Glomerular visceral epithelial cell (primary cell): ENCODE data around the gene HLCS.

Source experiments
- DNase-seq: peaks from one replicate; pipeline ENCODE4 v3.0.0-alpha.2; 2016; ENCODE audit errors: extremely low spot score

HLCS gene

DNA sequence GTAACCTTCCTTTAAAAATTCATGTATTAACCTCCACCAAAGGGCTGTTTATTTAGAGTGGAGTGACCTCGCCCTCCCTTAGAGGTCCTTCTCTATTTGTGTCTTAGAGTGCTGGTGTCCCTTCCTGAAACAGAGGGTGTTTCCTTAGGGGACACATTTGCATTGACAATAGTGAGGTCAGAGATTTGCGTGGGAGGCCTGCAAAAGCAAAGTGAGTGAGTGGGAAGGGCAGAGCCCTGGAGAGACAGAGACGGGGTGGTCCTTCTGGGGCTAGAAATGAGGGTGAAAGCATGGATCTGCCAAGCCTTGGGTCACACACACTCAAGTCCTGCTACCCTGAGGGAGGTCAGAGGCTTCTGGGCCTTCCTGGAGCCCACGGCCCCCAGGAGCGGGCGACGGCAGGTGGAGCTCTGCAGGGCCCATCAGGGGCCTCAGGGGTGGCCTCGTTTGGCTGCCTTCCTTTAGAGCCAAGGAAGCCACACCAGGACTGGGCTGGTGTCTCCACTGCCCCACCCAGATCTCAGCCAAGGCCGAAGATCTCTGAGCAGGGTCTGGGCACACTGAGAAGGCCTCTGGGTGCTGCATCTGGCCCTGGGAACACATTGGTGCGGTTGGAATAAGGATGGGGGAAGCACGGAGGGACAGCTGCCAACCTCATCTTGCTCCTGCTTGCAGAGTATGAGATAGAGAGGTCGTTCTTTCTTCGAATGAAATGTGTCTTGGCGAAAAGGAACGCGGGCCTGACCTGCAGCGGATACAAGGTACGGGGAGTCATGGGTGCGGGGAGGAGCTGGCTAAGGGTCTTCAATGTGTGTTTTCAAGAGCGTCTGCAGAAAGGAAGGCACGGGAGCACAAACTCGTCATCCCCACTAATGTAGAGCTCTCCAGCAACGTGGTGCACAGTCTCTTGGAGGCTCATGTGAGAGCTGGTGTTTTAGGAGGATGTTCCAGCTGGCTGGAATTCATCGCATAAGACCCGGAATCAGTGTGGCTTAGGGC, 243.8 kb downstream of the HLCS start:
- DNase-seq: no peak

DNA sequence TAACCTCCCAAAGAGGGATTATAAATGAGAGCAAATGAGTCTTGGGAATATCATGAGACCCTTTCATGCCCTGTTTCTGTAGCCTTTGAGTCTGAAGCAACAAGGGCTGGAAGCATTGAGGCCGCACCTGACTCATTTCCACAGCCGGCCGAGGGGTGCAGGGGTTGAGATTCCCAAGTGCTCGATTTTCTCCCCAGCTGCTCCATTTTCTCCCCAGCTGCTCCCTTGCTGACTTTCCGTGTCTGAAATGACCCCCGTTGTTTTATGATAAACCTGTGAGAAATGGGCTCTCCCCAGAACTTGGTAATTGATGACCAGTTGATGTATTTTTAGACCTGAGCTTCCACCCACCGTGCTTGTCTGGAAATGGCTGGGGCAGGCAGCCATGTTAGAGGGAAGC, 244.7 kb downstream of the HLCS start:
- DNase-seq: no peak

DNA sequence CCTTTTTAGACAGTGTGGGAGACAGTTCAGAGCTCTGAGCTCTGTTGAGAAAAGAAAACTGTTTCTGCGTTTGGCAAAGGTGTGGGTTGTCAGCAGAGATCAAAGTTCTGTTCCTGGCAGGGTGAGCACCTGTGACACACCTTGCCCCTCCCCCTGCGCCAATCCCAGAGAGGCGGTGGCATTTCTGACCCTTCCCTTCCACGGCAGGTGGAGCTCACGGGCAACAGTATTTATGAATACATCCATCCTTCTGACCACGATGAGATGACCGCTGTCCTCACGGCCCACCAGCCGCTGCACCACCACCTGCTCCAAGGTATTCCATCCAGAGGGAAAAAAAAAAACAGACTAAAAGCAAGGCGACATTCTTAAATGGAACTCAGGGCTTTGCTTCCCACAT, 246.9 kb downstream of the HLCS start:
- DNase-seq: no peak

DNA sequence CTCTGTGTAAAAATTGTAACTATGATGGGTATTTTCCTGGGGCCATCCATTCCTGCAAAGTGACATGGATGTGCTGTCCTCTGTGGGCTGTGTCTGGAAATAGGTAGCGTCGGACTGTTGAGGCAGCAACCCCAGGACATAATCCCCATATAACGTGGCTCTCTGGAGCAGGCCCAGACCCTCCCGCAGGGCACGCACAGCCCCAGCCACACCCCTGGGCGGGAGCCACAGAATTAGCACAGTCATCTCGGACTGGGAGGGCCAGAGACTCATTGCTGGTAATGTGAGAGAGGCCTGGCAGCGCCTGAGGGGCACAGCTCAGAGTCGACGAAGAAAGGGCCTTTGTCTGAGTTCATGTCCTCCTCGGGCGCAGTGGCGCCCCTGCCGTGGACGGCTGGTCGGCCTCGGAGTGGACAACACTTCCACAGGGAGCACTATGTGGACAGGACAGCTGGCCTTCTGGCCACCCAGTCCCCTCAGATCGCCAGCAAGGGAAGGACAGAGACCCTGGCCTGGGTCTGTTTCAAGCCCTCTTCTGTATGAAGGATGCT, 247.4 kb downstream of the HLCS start:
- DNase-seq: no peak

DNA sequence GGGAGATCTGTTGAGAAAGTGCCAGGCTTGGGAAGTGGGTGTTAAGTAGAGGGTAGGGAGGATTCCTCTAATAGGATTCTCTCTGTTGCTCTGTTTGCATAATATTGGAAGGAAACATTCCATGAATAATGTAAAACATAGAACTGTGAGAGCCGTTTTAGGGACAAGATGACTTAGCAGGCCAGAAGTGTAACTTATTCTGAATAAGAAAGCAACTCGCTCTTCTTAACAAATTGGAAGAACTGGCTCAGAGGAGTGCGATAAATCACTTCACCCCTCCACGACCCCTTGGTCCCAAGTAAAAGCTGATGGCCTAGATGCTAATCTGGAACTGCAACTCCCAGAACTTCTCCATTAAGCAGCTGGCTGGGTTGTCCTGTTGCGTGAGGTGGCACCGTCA, 248.5 kb downstream of the HLCS start:
- no peak for DNase-seq

DNA sequence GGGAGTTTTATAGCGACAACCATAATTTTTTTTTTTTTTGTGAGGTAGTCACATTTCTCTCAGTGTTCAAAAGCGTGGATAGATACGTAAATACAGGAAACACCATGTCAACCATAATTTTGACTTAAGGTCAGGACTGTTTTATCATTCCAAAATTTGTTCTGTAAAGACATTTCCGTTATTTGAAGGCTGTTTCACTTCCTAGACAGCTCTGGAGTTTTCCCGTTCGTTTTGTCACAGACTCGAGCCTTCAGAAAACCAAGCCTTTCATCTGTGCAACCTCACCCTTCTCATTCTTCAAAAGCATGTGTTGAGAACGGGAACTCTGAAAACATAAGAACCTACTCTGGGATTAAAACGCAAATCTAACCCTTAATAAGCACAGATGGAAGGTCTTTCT, 249.6 kb downstream of the HLCS start:
- DNase-seq: no peak

DNA sequence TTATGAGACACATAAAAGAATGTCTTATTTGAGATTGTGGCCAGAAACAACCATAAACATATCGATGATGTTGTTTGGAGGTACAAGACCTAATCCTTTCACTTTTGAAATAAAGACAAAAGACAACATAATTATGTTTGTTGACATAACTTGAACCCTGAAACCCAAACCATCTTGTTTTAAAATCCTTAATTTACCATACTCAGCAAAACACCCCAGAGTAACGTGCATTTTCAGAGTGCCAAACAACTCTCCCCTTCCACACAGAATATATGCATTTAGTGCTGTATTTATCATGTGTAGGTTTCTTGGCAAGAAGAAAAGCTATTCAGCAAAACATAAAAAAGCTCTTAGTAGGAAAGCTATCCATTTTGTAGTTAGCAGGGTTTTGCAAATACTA, 250.1 kb downstream of the HLCS start:
- no peak for DNase-seq

DNA sequence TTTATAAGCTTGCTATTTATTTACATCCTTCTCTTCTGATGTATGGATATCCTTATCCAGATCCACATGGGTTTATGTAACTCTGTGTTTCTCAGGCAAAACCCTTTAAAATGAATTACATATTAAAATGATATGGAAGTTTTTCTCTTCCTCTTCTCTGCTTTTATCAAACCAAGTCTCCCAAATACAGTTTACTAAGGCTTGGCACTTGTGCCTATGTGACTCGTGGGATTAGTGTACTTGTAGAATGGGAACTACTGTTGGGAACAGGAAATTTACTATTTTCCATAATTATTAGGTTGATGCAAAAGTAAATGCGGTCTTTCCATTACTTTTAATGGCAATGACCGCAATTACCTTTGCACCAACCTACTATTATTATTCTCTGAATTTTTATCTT, 252.7 kb downstream of the HLCS start:
- no peak for DNase-seq

DNA sequence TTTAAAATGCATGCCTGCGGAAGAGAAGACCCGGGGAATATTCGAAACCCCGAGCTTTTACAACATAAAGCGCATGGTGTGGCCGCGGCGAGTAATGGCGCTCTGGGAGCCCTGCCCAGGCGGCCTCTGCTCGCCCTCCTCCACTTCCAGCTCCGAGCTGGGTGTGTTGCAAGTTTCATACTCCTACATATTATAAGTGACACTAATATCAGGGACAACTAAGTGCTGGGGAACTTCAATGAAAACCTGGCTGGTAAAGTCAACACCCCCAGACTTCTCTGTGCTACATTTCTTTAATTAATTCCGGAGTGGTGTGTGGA, 255.8 kb downstream of the HLCS start:
- DNase-seq: no peak

DNA sequence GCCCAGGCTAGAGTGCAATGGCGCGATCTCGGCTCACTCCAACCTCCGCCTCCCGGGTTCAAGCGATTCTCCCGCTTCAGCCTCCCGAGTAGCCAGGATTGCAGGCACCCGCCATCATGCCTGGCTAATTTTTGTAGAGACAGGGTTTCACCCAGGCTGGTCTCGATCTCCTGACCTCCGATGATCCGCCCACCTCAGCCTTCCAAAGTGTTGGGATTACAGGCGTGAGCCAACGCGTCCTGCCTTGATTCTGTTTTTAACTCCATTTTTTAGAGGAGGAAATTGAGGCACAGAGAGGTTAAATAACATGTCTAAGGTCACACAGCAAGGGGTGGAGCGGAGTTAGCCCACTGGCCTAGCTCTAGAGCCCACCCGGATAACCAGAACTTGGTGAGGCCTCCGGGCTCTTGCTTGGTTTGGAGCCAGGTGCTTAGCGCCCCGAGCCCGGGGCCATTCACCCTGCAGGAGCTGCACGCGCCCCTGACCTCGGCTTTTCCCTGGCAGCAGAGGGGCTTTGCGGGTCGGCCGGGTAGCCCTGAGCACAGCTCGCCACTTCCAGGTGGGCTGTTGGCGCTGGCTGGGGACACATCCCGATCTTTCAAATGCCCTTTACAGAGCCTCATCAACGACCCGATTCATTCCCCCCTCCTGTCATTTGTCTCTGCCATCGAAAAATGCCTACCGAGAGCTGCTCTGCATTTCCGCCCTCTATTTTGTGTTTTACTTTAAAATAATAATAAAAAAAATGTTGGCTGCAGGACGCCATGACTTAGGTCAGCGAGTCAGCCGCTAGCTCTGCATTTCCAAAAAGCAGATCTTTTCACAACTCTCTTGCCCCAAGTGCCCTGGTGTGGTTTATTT, 256.4 kb downstream of the HLCS start:
- DNase-seq: no peak

DNA sequence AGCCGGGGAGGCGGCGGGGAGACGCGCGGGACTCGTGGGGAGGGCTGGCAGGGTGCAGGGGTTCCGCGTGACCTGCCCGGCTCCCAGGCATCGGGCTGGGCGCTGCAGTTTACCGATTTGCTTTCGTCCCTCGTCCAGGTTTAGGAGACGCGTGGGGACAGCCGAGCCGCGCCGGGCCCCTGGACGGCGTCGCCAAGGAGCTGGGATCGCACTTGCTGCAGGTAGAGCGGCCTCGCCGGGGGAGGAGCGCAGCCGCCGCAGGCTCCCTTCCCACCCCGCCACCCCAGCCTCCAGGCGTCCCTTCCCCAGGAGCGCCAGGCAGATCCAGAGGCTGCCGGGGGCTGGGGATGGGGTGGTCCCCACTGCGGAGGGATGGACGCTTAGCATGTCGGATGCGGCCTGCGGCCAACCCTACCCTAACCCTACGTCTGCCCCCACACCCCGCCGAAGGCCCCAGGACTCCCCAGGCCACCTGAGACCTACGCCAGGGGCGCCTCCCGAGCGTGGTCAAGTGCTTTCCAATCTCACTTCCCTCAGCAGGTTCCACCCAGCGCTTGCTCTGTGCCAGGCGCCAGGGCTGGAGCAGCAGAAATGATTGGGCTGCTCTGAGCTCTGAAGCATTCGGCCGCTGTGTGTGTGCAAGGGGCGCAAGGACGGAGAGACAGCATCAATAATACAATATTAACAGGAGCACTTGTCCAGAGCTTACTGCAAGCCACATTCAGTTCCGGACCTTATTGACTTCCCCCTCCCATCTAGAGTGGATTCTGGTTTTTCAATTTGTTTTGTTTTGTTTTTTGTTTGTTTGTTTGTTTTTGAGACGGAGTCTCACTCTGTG, 257.2 kb downstream of the HLCS start:
- no peak for DNase-seq

DNA sequence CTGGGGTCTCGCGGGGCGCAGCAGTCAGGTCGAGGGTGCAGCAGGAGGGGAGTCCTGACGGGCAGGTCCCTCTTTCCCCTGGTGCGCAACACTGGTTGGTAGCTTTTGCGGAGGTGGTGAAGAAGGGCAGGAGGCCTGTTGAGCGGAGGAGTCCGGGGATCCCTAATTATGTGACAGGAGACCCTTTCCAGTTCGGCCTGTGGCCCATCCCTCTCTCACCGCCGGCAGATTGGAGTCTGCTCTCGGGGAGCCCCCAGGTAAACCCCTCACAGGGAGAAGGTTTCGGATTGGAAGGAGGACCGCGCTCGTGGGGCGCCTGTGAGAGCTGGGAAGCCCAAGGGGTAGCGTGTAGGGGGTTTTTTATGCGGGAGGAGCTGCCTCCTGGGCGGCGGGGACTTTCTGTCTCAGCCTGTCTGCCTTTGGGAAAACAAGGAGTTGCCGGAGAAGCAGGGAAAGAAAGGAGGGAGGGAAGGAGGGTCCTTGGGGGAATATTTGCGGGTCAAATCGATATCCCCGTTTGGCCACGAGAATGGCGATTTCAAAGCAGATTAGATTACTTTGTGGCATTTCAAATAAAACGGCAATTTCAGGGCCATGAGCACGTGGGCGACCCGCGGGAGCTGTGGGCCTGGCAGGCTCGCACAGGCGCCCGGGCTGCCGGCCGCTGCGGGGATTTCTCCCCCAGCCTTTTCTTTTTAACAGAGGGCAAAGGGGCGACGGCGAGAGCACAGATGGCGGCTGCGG, 258.0 kb downstream of the HLCS start:
- no peak for DNase-seq

DNA sequence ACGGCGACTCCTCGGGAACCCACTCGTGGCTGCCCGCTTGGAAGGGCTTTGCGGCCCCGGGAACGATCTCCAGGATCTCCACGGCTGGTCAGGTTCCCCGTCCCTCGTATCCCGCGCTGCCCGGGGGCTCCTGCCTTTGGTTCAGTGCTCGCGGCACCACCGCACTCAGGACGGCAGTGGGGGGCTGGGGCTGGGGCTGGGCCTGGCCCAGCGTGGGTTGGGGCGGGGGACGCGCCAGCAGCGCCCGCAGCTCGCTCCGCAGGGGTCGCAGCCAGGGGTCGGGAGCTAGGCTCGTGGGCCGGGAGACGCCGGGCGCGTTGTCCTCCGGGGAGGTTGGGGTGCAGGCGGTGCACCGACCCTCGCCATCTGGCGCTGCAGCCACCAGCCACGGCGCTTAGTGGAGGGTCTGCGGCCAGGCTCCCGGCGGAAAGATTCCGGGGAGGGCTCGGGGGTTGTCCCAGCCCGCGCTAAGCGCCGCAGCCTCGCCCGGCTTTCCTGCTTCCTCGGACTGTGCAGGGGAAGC, 258.6 kb downstream of the HLCS start:
- no peak for DNase-seq

DNA sequence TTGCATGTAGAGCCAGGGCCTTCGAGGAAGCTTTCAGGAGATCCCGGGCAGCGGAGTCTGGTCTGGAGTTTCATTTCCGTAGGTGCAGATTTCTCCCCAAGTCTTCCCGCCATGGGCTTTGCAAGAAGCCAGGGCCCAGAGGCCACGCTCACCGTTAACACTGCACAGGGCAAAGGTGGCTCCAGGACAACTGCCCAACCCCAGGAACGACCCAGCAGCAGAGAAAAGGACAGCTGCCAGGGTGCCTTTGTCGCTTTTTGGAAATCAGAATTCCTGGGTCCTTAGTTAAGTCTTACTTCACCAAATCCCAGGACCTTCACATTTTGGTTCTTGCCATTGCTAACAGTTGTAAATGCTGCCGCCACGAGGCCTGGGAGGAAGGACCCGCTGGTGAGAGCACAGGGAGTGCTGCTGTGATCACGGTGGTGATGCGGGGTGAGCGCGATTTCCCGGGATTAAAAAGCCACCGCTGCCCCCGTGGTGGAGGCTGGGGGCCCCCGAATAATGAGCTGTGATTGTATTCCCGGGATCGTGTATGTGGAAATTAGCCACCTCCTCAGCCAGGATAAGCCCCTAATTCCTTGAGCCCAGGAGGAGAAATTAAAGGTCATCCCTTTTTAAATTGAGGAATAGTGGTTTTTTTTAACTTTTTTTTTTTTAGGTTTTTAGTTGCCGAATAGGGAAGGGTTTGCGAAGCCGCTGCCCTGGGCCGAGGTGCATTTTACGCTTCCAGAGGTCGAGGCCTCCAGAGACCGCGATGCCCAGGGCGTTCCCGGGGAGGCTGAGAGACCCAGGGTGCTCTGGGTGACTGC, 259.3 kb downstream of the HLCS start:
- DNase-seq: no peak

DNA sequence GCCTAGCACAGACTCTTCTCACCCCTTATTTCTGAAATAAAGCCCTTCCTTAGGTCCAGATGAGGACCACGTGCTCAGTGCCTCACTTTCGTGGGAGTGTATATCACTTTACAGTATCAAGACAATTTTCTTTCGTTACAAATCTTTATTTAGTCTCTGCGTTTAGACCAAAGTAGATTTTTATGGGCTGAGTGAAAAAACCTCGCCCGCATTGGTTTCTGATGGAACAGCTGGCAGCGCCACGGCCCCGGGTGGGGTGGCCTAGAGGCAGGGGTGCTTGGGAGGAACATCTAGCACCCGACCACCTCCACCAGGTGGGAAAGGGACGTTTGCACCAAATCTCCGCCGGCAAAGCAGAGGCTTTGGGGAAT, 260.0 kb downstream of the HLCS start:
- no peak for DNase-seq

DNA sequence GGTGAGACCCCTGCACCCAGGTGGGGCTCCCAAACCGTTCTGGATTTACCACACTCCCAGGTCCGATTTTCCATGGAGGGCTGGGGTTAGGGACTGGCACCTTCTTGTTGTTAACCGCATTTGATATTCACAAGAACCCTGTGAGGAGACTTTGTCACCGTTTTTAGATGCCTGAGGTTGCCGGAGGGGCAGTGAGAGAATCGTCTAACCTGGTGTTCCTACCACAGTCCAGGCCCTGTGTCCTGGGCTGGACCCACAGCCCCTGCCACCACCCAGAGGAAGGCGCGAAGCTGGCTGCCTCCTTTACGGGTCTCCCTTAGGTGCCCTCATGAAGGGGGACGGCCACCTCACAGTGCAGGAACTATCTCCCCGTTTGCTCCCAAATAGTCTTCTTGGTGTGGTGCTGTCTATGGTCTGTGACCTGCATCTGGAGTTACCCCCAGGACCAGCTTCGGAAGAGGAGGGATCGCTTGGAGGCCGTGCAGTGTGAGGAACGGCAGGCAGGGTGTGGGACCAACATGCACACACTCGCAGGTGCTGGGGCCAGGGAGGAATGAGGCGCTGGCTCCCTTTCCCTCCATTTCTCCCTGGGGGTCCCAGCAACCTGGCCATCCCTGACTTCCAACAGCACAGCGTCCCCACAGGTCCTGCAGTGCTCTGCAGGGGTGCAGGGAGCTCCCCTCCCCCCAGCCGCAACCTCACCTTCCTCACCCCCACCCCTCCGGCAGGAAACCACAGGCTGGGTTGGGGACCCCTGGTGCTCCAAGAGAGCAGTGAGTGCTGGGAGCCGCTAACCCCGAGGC, 260.6 kb downstream of the HLCS start:
- DNase-seq: peak; percentile 64

DNA sequence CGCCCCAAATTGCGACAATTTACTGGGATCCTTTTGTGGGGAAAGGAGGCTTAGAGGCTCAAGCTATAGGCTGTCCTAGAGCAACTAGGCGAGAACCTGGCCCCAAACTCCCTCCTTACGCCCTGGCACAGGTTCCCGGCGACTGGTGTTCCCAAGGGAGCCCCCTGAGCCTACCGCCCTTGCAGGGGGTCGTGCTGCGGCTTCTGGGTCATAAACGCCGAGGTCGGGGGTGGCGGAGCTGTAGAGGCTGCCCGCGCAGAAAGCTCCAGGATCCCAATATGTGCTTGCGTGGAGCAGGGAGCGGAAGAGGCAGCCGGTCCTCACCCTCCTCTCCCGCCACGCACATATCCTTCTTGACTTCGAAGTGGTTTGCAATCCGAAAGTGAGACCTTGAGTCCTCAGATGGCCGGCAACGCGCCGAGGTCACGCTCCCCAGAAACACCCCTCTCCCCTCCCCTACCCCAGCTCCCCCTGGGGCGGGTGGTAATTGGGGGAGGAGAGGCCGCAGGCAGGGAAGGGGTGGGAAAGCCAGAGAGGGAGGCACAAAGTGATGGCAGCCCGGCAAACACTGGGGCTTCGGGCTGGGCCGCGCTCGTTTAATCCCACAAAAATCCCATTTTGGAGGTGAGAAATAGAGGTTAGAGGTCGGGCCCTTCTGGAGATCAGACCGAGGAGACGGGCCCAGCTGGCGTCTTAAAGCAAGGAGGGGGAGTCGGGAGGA, 261.4 kb downstream of the HLCS start:
- no peak for DNase-seq

DNA sequence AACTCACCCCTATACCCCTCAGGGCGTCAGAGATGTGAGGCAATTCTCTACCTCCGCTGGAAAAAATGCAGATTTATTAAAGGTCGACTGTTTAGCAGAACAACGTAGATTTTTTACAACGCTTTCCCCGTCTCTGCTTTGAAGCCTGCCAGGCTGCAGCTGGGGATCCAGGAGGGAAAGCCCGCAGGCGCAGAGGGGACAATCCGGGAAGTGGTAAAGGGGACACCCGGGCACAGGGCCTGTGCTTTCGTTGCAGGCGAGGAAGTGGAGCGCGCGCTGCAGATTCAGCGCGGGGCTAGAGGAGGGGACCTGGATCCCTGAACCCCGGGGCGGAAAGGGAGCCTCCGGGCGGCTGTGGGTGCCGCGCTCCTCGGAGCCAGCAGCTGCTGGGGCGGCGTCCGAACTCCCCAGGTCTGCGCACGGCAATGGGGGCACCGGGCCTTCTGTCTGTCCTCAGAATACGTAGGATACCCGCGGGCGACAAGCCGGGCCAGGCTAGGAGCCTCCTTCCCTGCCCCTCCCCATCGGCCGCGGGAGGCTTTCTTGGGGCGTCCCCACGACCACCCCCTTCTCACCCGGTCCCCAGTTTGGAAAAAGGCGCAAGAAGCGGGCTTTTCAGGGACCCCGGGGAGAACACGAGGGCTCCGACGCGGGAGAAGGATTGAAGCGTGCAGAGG, 262.1 kb downstream of the HLCS start:
- DNase-seq: no peak
